ENCODE measurements around the gene LPP. TPM values are rescaled to one million over a fixed set of nuclear protein-coding genes. Genes with fewer than 3 reads are reported as not detected.

Gene LPP
- total RNA-seq, 1 donor: 196 TPM

DNA sequence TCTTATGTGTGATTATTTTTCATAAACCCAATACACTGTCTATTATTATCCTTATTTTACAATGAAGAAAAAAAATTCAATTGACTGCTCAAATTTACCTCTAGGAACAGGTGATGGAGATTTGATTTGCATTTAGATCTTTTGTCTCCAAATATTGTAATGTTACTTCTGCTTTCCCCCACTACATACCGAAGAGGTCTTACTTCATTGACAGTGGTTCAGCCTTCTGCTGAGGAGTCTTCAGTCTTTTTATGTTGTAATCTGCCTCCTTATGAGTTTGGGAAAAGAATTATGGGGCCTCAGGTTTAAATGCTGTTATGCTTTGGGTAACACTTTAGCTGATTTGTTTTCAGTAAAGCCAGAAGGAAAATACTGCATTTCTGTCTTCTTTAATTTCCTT is 199.5 kb downstream of the LPP start:
- TF ChIP-seq, protein P1, sequence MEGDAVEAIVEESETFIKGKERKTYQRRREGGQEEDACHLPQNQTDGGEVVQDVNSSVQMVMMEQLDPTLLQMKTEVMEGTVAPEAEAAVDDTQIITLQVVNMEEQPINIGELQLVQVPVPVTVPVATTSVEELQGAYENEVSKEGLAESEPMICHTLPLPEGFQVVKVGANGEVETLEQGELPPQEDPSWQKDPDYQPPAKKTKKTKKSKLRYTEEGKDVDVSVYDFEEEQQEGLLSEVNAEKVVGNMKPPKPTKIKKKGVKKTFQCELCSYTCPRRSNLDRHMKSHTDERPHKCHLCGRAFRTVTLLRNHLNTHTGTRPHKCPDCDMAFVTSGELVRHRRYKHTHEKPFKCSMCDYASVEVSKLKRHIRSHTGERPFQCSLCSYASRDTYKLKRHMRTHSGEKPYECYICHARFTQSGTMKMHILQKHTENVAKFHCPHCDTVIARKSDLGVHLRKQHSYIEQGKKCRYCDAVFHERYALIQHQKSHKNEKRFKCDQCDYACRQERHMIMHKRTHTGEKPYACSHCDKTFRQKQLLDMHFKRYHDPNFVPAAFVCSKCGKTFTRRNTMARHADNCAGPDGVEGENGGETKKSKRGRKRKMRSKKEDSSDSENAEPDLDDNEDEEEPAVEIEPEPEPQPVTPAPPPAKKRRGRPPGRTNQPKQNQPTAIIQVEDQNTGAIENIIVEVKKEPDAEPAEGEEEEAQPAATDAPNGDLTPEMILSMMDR (IDR thresholded peaks at IDR 0.05; ENCODE audit: insufficient read depth, low read depth, low read length): no peak
- DNase-seq (ENCODE audit: low read depth): no peak
- no peak overlapping the region for H3K4me3 ChIP-seq (ENCODE audit: low read depth, low read length)

DNA sequence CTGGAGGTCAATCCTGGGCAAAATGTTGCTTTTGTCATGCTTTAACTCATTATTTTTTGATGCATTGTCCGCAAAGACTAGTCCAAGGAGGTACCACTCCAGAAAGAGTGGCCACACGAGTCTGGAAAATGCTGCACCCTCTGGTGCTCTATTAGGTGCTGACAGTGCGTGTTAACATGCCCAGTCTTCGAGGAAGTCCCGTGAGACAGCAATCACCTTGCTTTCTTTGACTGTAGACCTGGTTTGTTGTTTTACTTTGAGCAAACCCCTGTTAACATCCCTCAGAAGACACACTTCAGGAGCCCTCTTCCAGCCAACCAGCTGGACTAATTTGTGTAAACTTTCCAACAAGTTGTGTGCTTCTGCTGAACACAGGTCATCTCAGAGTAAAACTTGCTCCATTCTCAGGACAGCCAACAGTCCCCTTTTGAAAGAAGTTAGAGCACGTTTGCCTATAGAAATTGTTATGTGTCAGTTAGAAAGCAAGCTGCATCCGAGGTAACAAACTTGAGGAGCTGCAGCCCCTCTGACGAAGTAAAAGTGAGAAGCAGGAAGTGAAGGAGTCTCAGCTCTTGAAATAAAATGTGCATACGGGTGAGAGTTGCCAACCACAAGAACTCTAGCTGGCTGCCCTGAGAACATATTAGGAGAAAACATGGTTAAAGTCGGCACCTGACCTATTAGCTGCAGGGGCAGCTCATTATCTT is 205.0 kb downstream of the LPP start:
- DNase-seq (ENCODE audit: low read depth): no peak
- no peak overlapping the region for H3K4me3 ChIP-seq (ENCODE audit: low read depth, low read length)
- TF ChIP-seq, protein P1 (IDR thresholded peaks at IDR 0.05; ENCODE audit: insufficient read depth, low read depth, low read length): no peak

DNA sequence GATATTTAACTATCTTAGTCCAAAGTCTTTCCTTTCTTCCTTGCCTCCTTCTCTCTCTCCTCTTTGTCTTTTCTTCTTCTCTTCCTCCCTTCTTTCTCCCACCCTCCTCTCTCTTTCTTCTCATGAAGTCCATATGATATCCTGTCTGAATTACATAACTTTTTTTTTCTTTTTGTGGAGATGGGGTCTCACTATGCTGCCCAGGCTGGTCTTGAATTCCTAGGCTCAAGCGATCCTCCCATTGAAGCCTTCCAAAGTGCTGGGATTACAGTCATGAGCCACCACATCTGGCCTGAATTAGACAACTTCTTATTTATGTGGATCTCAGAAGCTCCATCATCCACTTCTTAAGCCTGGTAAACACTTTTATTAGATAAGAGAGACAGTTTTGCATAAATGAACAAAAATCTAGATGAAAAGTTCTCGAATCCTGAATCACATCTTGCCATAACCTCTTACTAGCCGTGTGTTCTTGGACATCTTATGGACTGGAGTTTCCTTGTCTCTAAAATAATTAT is 206.5 kb downstream of the LPP start:
- TF ChIP-seq, protein P1 (IDR thresholded peaks at IDR 0.05; ENCODE audit: insufficient read depth, low read depth, low read length): no peak
- no peak overlapping the region for H3K4me3 ChIP-seq (ENCODE audit: low read depth, low read length)
- peak; percentile 44 for DNase-seq (ENCODE audit: low read depth)

DNA sequence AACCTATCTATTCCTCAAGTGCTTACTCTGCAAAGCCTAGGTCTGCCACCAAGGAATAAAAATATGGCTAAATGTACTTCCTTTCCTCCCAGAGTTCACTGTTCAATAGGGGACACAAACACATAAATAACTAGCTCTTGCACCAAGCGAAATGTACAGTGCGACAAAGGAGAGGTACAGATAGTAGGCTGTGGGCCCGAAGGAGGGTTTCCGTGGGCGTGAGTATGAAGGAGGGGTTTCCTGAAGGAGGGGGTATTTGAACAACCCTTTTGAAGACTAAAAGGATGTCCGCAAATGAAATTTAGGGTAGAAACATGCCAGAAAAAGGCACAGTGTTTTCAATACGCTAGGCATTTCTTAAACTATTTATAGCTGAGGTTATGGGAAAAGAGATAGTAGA is 207.9 kb downstream of the LPP start:
- TF ChIP-seq, protein P1 (IDR thresholded peaks at IDR 0.05; ENCODE audit: insufficient read depth, low read depth, low read length): no peak
- no peak for DNase-seq (ENCODE audit: low read depth)
- H3K4me3 ChIP-seq (ENCODE audit: low read depth, low read length): no peak overlapping the region

DNA sequence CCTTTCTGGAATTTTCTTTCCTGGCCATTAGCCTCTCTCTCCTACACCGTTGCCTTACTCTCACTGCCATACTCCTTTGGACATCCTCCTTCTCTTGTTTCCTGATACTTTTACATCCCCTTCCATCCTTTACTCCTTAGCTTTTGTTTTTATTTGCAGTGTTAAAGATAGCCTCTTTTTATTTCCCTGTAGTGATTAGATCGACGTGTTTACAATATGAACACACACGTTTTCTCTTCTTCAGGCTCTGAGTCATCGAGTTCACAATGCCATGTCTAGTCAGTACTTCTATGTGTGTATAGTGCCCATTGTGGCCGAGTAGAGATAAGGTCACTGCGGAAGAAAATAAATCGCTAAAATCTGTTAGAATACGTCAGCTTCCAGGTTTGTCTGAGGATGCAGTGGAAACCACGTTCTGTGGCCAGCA is 208.5 kb downstream of the LPP start:
- TF ChIP-seq, protein P1 (IDR thresholded peaks at IDR 0.05; ENCODE audit: insufficient read depth, low read depth, low read length): peak; percentile 22
- DNase-seq (ENCODE audit: low read depth): peak; percentile 92
- no peak overlapping the region for H3K4me3 ChIP-seq (ENCODE audit: low read depth, low read length)

DNA sequence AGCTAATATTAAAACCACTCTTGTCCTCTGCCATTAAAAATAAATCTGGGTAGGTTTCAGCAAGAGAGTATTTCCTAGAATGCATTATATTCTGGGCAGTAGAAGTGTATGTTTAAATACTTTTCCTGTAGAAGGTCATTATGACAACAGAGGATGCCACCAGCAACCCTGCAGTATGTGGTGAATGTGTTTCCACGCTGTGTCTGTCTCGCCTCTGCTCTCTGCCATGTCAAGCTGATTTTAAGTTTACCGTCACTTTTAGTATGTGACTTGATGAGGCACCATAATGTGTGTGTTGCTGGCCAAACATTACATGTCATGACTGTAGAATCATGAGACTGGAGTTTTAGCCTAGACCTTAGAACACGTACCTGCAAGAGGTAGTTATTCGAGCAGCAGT is 211.2 kb downstream of the LPP start:
- DNase-seq (ENCODE audit: low read depth): no peak
- no peak overlapping the region for H3K4me3 ChIP-seq (ENCODE audit: low read depth, low read length)
- TF ChIP-seq, protein P1 (IDR thresholded peaks at IDR 0.05; ENCODE audit: insufficient read depth, low read depth, low read length): no peak
